Measurements from ENCODE around the gene DDX1. TPM values are rescaled to one million over a fixed set of nuclear protein-coding genes. Genes with fewer than 3 reads are reported as not detected.
"Not testable (repeated sequence)": the region's sequence is repeated elsewhere in the genome, so short reads cannot be mapped to it uniquely, and the experiment has no call there.

Gene DDX1
- total and polyA plus RNA-seq, 2 donors (not counting 1 experiment from before 2014, with no cell fraction given) = 54.3 to 176 TPM

- no peak overlapping the region for H3K27ac ChIP-seq (ENCODE audit: insufficient read depth, low read length)
- no peak overlapping the region for H3K4me3 ChIP-seq (replicated peaks in 1 of 4; ENCODE audit: control extremely low read depth in 1 of 4, insufficient read depth in 1 of 4, low read depth in 3 of 4, low read length in 4 of 4)
- H3K27me3 ChIP-seq (ENCODE audit: control insufficient read depth, insufficient read depth, low read length) = no peaks in the 10 kb centered on the region
- H3K4me2 ChIP-seq (ENCODE audit: extremely low read depth, insufficient read depth, low read length) = no peak overlapping the region
- no peaks in the 10 kb centered on the region for H3K36me3 ChIP-seq (ENCODE audit: control insufficient read depth, insufficient read depth, low read length)
- no peaks in the 10 kb centered on the region for H3K4me1 ChIP-seq (ENCODE audit: control insufficient read depth, extremely low read depth, insufficient read depth, low read length)
- TF ChIP-seq EZH2 (IDR thresholded peaks at IDR 0.05; ENCODE audit: low read length, missing control alignments) (no peak), CTCF (conservative IDR thresholded peaks at IDR 0.05 in 1 of 2, IDR thresholded peaks at IDR 0.05 in 1 of 2; ENCODE audit: low read depth in 1 of 2, low read length in 2 of 2) (no peak)
- DNase-seq (ENCODE audit: low read depth in 2 of 2) = no peak
- no peak overlapping the region for H3K9ac ChIP-seq (ENCODE audit: insufficient read depth, low read length)
- no peaks in the 10 kb centered on the region for H4K20me1 ChIP-seq (ENCODE audit: control insufficient read depth, extremely low read depth, insufficient read depth, low read length)
- H2AFZ ChIP-seq (ENCODE audit: low read length) = no peak overlapping the region
- no peaks in the 10 kb centered on the region for H3K9me3 ChIP-seq (ENCODE audit: control insufficient read depth, insufficient read depth, low read depth, low read length)
- no peaks in the 10 kb centered on the region for H3K79me2 ChIP-seq (ENCODE audit: control insufficient read depth, insufficient read depth, low read length)
Observed at GRCh38 chr2:15679386-15679924, 87.8 kb downstream of the DDX1 start.

DNA sequence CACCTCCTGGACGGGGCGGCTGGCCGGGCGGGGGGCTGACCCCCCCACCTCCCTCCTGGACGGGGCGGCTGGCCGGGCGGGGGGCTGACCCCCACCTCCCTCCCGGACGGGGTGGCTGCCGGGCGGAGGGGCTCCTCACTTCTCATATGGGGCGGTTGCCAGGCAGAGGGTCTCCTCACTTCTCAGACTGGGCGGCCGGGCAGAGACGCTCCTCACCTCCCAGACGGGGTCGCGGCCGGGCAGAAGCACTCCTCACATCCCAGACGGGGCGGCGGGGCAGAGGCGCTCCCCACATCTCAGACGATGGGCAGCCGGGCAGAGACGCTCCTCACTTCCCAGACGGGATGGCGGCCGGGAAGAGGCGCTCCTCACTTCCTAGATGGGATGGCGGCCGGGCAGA lies 88.5 kb downstream of the DDX1 start:
- not testable (repeated sequence) for H3K36me3 ChIP-seq (ENCODE audit: control insufficient read depth, insufficient read depth, low read length); H3K79me2 ChIP-seq (ENCODE audit: control insufficient read depth, insufficient read depth, low read length); H3K27me3 ChIP-seq (ENCODE audit: control insufficient read depth, insufficient read depth, low read length); H3K9ac ChIP-seq (ENCODE audit: insufficient read depth, low read length); H3K27ac ChIP-seq (ENCODE audit: insufficient read depth, low read length); H3K4me1 ChIP-seq (ENCODE audit: control insufficient read depth, extremely low read depth, insufficient read depth, low read length); H3K4me3 ChIP-seq (replicated peaks in 1 of 4; ENCODE audit: control extremely low read depth in 1 of 4, insufficient read depth in 1 of 4, low read depth in 3 of 4, low read length in 4 of 4); H2AFZ ChIP-seq (ENCODE audit: low read length); DNase-seq (ENCODE audit: low read depth in 2 of 2); H3K4me2 ChIP-seq (ENCODE audit: extremely low read depth, insufficient read depth, low read length); H3K9me3 ChIP-seq (ENCODE audit: control insufficient read depth, insufficient read depth, low read depth, low read length); H4K20me1 ChIP-seq (ENCODE audit: control insufficient read depth, extremely low read depth, insufficient read depth, low read length)

Other genes starting within 250 kb of the DDX1 start
- gene NBAS, start 30.5 kb upstream of the DDX1 start, total RNA-seq = 124 and 133 TPM in 2 replicates
- 23.9 and 27.0 TPM in 2 replicates for gene NBAS, start 30.5 kb upstream of the DDX1 start, polyA plus RNA-seq